IPS-11a (cell line): ENCODE results near the gene TSEN34.
"Not testable (repeated sequence)": the region's sequence is repeated elsewhere in the genome, so short reads cannot be mapped to it uniquely, and the experiment has no call there.

Experiments
- H3K4me3 ChIP-seq: one replicate; pipeline ENCODE4 v1.5.1; 2013; ENCODE audit warnings: low read depth, low read length, control low read depth

The TSEN34 gene

DNA sequence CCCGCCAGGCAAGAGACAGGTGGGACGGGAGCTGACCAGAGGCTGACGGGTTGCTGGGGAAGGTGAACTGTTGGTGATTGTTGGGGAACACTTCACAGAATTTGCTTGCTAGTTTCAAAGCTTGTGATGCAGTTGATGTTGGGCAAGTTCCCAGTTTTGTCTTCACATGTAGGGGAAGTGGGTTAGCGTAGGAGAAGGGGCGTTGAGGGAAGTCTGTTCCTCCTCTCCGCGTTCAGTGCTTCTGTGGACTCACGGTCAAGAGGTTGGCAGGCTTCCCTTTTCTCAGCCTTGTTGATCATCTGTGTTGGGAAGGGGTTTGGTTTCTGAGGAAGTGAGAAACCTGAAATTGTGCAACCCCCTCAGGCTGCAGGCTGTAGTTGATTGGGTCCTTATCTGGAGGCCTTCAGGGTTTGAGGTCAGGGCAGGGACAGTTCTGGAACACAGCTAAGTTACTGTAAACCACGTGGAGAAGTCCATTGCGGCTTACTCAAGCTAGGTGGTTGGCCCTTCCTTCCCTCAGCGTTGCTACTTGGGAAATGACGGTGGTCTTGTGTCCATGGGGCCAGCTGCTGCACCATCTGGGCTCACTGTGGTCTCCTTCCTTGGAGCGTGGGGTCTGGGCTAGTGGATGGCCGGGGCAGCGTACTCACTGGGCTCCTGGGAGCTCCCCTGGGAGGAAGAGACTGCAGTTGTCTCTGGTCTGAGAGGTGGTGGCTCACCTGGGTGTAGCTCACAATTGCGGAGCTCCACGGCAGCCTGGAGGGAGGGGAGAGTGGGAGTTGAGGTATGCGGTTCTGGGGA, 17.1 kb downstream of the TSEN34 start:
- no peak overlapping the region for H3K4me3 ChIP-seq

GRCh38 chr19:54208784-54209057, 17.6 kb downstream of the TSEN34 start:
- H3K4me3 ChIP-seq, result no peak overlapping the region

- no peak overlapping the region for H3K4me3 ChIP-seq
These were observed 18.1 kb downstream of the TSEN34 start for GRCh38 chr19:54209058-54209810.

- H3K4me3 ChIP-seq, result no peak overlapping the region
These were observed 18.8 kb downstream of the TSEN34 start for GRCh38 chr19:54209811-54210494.

GRCh38 chr19:54211235-54211634, 20.1 kb downstream of the TSEN34 start:
- H3K4me3 ChIP-seq, result no peak overlapping the region

GRCh38 chr19:54214217-54214616, 23.1 kb downstream of the TSEN34 start:
- H3K4me3 ChIP-seq, result not testable (repeated sequence)

- not testable (repeated sequence) for H3K4me3 ChIP-seq
These were observed 23.6 kb downstream of the TSEN34 start for GRCh38 chr19:54214734-54215133.

DNA sequence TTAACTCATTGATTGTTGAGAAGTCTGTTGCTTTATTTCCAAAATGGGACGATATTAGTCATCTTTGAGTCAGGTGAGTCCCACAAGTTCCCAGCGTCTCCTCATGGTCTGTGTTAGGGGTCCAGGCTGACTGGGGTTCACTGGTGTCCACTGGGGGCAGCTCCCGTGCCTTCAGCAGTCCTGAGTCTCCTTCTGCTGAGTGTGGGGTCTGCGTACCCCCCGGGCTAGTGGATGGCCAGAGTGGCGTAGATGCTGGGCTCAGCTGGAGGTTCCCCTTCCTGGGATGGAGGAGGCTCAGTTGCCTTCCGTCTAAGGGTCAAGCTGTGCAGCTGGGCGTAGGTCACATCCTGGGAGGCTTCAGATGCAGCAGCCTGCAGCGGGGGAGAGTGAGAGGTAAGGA, 25.8 kb downstream of the TSEN34 start:
- no peak overlapping the region for H3K4me3 ChIP-seq

DNA sequence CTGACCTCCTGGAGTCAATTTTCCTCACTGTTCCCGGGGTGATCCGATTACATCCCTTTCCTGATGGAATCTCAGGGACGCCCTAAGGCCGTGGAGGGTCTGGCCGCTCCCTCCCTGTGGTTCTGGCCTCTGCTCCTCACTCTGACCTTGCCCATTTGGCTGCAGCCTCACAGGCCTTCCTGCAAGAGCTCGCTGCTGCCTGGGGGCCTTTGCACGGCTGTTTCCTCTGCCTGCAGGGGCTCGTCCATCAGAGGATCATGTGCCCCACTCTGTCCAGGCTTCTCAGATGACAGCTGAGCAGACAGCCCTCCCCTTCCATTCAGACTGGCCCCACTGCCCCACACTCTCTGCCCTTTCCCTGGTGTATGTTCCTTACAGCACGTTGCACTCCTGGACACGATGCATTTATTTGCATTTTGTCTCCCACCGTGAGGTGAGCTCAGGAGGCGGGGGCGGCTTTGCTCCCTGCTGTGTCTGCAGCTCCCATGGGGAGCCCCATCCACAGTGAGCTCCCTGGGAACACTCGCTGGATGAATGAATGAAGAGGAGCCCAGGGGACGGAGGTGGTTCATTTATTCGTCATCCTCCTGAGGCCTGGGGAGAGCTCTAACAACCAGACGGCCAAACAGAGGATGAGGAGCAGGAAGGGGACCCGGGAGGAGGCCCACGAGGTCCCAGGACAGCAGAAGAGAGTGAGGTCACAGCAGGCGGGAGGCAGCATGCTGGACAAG, 26.6 kb downstream of the TSEN34 start:
- H3K4me3 ChIP-seq, result not testable (repeated sequence)

- H3K4me3 ChIP-seq, result no peak overlapping the region
These were observed 27.2 kb downstream of the TSEN34 start for GRCh38 chr19:54218259-54218658.

- no peak overlapping the region for H3K4me3 ChIP-seq
These were observed 28.0 kb downstream of the TSEN34 start for GRCh38 chr19:54218960-54219661.

GRCh38 chr19:54219702-54220101, 28.6 kb downstream of the TSEN34 start:
- not testable (repeated sequence) for H3K4me3 ChIP-seq

DNA sequence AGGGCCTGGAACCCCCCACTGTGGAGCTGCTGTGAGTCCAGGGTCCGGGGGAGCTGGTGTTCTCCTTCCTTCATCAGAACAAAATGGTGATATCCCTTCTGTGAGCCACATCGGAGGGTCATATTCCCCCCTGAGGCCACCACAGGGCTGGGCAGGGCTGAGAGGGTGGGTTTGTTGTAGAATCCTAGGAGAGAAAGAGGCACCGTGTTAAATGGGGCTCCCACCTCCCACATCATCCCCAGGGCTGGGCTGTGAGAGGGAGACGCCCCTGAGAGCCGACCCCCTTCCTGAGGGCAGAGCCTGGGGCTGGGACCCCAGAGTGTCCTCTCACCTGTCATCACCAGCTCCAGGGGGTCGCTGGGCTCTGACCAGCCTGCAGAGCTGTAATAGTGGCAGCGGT, 30.8 kb downstream of the TSEN34 start:
- H3K4me3 ChIP-seq, result not testable (repeated sequence)

DNA sequence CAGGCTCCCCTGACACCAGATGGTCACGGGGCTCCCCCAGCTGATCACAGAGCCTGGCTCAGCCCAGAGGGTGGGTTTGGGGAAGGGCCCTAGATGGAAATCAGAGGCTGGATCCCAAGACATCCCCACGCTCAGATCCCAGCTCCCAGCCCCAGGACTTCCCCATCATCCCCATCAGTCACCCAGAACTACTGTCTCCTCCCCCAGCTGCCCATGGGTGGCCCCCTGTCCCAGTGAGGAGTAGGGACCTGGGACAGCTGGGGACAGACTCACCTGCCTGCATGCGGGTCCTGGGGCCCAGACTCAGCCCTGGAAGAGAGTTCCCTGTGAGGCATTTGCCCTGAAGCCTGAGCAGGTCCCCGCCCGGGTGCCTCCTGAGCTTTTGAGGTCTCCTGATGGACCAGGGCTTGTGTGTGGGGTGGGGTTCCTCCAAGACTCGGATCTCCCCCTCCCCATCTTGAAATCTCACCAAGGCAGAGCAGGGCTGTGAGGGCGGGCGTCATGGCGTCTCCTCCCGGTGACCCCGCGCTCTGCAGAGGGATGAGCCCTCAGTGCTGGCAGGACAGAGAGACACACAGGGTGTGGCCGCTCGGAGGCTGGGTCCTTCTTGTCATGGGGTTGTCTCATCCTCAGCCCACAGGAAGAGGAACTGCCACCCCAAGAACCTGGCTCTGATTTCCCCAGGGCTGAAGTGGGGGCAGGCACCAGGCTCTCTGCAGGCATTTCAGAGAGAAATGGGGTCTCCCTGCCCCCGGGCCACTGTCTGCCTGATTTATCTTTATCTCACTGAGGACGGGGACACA, 31.6 kb downstream of the TSEN34 start, which contains the start of gene LILRB3:
LILRB3 (minus strand) TSS at position 534 of the 803 bp plus-strand sequence; CDS start at position 503, 31 bp downstream.
- H3K4me3 ChIP-seq, result not testable (repeated sequence)

GRCh38 chr19:54223277-54223936, 32.3 kb downstream of the TSEN34 start:
- not testable (repeated sequence) for H3K4me3 ChIP-seq

- not testable (repeated sequence) for H3K4me3 ChIP-seq
These were observed 32.8 kb downstream of the TSEN34 start for GRCh38 chr19:54223937-54224281.

DNA sequence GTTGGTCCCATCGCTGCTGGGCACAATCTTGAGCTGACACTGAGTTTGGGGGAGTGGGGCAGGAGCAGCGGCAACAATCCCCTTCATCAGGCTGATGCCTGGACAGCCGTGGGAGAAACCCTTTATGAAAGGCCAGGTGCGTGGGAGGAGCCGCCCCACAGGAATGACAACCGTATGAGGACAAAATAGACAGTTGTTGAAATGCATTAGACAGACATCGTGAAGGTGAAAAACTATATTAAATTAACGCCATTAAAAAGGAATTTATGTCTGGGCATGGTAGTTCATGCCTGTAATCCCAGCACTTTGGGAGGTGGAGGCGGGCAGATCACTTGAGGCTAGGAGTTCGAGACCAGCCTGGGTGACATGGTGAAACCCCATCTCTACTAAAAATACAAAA, 33.5 kb downstream of the TSEN34 start:
- not testable (repeated sequence) for H3K4me3 ChIP-seq

DNA sequence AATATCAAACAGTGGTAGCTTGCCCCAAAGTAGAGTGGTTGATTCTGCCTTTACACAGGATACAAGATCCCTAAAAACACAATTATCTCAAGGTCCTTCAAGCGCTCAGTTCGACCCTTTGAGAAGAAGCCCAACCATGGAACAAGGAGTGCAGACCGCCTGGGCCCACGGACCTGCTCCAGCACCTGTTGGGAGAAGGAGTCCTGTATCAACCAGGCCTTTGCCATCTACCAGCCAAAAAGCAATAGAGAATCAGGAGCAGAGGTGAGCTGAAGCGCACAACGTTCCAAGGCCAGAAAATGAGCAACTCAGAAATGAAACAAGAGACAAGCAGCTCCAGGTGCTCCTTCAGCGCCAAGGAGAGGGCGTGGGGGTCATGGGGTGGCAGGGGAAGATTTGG, 38.0 kb downstream of the TSEN34 start:
- H3K4me3 ChIP-seq, result no peak overlapping the region

DNA sequence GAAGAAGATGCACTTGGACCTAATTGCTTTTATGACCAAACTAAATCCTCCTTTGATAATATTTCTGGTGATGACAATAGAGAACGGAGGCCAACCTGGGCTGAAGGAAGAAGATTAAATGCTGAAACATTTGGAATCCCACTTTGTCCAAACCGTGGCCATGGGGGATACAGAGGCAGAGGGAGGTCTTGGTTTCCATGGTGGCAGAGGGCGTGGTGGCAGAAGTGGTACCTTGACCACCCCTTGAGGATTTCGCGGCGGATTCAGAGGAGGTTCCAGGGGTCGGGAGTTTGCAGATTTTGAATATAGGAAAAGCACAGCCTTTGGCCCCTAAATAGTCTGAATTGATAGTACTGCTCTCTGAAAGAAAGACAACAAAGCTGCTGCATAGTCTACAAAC, 38.9 kb downstream of the TSEN34 start:
- no peak overlapping the region for H3K4me3 ChIP-seq
